Raji (cell line): ENCODE data around the gene POLR2I.
A peak's percentile ranks its signal among the peaks of the same experiment; 100 is the strongest.

Source experiments
- POLR2A ChIP-seq: IDR thresholded peaks from 2 replicates; pipeline ENCODE4 v1.6.1; 2011; ENCODE audit warnings: low read depth, low read length, control low read depth; ENCODE audit not compliant: insufficient read depth

POLR2I gene

DNA sequence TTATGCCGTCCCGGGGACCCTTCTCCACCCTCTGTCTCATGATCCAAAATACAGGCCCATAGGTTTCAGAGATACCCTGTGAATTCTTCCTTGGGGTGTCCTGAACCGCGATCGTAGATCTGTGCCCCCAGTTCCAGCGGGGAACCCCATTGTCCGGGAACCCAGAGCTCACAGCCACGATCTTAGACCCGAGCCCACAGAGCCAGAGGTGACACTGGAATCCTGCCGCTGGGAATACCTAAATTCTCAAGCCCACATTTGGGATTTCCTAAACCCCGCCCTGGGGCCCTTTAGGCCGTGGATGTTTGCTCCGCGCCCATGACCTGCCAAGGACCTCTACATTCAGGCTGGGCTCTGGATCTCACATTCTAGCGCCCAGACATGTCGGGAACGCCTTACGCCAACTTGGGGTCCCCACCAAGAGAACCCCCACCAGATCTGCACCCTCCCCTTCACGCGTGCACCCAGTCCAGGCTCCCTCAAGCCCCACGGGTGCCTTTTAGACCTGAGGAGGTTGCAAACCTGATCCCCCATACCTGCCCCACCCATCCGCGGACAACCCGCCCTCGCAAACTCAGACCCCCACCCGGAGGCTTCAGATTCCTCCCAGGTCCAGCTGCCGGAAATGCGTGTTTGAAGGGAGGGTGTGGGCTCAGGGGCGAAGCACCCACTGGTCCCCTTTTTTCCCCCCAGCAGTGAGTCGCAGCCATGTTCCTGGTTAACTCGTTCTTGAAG is 25.8 kb upstream of the POLR2I start:
- 0 out of 2 replicates have a peak, but pooled peaks have one; percentile 11 for TF ChIP-seq POLR2A

DNA sequence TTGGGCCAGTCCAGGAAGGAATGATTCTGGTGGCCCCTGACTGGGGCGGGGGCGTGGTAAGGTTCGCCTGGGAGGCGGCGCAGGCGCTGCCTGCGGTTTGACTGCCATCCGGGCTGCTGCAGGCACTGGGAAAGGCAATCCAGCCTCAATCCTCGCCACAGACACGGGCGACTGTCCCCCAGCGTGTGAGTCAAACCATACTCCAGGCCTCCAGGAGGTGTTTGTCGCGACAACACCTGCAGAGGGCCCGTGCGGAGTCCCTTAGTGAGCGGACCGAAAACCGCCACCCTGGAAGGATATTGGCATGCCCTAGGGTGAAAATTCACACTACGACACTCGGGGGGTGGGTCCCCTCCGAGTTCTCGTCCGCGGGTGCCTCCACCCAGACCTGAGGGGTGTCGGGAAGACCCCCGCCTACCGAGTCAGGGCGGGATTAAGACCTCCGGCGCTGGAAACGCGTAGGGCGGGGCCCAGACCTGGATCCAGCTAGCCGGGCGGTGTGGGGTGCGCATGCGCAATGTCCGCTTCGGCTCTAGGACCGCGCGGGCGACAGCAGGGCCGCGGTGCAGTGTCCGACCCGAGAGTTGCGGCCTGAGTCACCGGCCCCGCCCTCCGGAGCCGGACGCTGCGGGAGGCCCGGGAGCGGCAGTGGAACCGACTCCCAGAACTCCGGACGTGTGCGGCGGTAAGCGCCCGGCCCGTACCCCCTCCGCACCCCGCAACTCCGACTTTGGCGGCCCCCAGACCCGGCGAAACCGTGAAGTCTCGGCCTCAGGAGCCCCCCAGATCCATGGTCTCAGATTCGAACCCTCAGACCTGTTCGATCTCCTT is 25.0 kb upstream of the POLR2I start, which contains the start of gene CAPNS1:
Gene CAPNS1 (plus strand): TSS at position 594 of the 831 bp plus-strand sequence. CDS start 946 bp downstream, outside the sequence.
- peak; percentile 86 for TF ChIP-seq POLR2A

DNA sequence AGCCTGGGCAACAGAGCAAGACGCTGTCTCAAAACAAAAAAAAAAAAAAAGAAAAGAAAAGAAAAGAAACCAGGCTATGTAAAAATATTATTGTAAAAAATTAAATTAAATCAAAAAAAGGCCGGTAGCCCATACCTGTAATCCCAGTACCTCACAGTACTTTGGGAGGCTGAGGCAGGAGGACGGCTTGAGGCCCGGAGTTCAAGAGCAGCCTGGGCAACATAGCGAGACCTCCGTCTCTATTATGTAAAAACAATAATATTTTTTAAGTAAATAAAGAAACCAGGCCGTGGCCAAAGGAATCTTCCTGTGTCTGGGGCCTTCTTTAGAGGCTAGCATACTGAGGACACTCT is 24.4 kb upstream of the POLR2I start:
- no peak for TF ChIP-seq POLR2A

DNA sequence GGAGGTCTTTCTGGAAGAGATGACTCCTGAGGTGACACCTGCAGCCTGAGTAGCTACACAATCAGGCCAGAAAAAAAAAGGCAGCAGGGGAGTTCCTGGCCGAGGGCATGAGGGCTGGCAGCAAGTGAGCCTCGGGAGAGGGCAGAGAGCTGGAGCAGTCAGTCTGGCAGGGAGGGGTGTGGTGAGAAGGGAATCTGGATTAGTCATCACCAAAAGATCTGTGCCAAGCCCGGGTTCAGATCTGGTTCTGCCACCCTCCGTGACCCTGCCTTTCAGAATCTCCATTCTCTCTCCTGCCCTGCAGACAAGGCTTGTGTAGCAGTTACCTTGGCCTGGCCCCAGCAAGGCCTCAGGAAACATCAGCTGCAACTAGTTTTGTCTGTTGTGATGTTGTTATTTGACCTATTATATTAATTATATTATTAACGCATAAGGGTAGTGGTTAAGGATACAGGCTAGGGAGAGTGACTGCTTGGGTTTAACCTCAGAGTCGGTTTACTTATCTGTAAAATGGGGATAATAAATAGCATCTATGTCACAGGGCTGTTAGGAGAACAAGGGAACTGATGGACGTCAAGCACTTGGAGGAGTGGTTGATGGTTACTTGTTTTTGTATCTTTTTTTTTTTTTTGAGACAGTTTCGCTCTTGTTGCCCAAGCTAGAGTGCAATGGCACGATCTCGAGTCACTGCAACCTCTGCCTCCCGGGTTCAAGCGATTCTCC is 22.4 kb upstream of the POLR2I start:
- TF ChIP-seq POLR2A: no peak

DNA sequence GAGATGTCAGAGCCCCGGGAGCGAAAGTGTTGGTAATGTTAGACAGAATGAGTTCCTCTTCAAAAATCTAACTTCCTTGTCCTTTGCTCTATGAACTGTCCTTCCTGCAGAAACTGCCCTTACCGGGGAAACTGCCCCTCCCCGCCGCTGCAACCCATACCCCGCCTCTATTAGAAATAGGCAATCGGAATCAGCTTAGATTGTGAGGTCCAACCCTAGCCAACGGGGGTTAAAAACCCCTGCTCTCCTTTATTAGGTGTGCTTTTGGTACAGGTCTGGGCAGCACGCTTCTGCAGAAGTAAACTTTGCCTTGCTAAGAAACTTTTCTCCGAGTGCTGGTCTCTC is 13.7 kb upstream of the POLR2I start:
- TF ChIP-seq POLR2A: no peak

DNA sequence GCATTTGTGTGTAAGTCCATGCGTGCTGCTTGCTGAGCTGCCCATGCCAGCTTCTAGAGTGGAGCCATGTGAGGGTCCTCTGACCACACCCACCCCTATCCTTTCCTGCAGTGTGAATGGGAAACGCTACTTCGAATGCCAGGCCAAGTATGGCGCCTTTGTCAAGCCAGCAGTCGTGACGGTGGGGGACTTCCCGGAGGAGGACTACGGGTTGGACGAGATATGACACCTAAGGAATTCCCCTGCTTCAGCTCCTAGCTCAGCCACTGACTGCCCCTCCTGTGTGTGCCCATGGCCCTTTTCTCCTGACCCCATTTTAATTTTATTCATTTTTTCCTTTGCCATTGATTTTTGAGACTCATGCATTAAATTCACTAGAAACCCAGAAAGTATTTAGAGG is 10.9 kb upstream of the POLR2I start:
- no peak for TF ChIP-seq POLR2A

DNA sequence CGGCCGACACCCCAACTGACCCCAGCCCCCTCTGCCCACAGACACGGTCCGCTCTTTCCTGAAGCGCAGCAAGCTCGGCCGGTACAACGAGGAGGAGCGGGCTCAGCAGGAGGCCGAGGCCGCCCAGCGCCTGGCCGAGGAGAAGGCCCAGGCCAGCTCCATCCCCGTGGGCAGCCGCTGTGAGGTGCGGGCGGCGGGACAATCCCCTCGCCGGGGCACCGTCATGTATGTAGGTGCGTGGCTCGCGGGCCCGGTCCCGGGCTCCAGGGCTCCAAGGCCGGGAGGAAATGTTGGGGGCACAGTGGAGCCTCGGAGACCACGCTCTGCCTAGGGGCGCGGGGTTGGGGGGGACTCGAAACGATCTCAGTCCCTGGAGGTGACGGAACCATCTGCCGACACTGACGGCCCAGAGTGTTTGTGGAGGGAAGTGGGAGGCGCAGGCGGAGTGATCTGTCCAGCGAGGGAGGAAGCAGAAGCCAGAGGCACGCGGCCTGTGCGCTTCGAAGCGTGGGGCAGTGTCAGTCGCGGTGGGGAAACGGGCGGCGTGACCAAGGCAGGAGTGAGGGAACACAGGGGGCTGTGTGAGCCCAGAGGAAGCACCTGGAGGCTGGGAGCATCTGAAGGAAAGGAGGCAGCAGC is 6.9 kb upstream of the POLR2I start:
- no peak for TF ChIP-seq POLR2A

DNA sequence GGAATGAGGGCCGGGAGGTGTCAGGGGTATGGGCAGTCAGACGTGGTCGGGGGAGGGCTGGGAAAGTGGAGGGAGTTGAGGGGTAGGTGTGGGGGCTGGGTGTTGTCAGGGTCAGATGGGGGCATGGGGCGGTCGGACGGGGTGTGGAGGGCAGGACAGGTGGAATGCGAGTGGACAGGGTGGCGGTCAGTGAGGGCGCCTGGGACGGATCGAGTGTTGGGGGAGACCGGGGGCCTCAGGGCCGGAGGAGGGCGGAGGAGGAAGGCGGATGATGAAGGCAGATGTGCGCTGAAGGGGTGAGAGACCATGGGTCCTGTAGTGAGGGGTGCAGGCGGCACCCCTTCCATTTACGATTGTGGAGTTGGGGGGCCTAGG is 6.3 kb upstream of the POLR2I start:
- TF ChIP-seq POLR2A: no peak

DNA sequence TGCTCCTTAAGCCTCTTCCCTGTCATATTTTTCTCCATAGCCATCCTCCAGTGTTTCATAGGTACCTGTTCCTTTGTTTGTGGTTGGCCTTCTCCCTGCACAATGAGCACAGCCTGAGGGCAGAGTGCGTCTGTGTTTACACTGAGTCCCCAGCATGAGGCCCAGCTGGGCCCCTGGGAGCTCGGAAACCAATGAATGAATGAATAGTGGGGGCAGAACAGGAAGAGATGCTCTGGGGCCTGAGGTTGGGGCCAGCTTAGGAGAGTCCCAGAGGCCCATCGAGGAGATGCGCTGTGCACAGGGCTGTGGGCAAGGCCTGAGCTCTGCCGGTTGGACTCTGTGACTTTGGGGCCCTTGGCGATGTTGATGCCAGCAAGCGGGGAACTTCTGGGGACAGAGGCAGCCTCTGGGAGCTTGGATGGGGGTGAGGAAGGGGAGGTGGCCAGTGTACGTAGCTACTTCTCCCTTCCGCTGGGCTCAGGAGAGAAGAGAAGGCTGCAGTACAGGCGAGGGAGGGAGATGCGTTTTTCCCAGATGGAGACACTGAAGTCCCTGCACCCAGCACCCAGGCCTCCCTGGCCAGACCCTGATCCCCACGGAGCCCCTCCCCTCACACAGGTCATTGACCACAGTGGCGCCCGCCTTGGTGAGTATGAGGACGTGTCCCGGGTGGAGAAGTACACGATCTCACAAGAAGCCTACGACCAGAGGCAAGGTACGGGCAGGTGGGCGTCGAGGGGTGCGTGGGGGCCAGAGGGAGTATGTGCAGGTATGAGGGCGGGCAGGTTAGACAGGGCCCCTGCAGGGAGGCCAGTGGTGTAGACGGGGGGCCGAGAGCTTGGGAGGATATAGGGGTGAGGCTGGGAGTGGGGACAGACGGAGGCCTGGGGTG is 5.7 kb upstream of the POLR2I start:
- TF ChIP-seq POLR2A: no peak

DNA sequence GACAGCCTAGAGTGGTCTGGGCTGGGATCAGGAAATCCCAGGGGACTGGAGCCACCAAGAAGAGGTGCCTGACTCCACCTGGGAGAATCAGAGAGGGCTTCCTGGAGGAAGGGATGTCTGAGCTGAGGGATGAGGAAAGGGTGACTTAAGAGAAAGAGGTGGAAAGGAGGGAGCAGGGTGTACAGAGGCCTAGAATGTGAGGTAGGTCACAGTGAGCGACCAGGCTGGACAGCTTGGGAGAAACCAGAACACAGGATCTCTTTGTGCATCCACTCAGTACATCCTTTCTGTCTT is 1.6 kb upstream of the POLR2I start:
- TF ChIP-seq POLR2A: no peak

DNA sequence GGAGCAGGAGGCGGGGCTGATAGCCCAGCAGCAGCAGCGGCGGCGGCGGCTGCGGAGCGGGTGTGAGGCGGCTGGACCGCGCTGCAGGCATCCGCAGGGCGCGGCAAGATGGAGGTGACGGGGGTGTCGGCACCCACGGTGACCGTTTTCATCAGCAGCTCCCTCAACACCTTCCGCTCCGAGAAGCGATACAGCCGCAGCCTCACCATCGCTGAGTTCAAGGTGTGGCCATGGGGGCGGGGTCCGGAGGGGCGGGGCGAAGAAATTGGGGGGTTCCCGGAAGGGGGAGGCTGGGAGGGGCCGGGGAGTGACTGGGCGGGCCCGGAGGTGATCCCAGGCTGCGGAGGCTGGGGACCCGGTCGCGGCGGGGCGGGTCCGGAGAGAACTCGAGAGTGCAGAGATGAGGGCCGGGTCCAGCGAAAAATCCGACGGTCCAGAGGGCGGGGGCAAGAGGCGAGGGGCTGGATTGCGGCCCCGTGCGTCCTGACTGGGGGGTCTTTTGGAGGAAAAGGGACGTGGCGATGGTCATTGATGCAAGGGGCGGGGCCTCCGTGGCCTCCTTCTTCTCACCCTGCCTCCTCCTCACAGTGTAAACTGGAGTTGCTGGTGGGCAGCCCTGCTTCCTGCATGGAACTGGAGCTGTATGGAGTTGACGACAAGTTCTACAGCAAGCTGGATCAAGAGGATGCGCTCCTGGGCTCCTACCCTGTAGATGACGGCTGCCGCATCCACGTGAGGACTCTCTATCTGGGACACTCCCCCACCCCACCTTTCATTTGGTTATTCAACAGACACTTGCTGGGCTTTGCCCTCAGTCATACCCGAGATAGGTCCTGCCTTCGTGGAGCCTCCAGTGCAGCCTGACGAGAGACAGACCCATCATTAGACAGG is 1.0 kb upstream of the POLR2I start, which contains the start of gene TBCB:
Gene TBCB (plus strand): TSS at position 16 of the 891 bp plus-strand sequence. CDS start 93 bp downstream, at position 109.
- TF ChIP-seq POLR2A: peak; percentile 78

DNA sequence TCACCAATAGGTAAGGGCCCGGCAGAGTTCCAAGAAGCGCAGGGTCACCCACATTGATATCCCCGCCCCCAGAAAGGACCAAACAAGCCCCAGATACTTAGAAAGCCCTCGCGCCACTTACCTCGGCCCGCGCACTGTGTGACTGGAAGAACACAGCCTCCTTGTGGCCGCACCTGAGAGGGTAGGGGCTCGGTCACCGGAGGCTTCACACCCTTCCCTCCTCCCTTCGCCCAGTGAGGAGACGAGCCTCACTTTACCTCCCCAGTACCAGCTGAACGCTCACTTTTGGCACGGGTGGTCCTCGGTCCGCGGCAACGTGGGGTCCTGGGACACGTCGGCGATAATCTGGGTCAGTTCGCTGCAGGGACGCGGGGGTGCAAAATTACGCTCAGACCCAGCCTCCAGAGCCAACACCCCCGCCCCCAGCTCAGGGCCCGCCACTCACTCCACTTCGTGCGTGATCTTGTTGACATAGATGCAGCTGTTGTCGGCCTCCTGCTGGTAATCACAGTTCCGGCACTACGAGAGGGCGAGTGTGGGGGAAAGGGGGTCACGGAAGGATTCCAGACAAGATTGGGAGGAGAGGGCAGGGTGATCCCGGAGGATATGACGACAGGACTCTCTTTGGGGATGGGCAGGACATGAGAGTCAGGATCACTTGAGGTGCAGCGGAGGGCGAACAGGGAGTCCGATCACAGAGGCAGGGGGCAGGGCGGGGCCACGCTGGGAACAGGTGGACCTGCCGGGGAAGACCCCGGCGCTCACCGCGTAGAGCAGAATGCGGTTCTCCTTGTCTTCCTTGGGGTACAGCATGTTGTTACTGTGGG is 568 bp downstream of the POLR2I start:
- TF ChIP-seq POLR2A: no peak

DNA sequence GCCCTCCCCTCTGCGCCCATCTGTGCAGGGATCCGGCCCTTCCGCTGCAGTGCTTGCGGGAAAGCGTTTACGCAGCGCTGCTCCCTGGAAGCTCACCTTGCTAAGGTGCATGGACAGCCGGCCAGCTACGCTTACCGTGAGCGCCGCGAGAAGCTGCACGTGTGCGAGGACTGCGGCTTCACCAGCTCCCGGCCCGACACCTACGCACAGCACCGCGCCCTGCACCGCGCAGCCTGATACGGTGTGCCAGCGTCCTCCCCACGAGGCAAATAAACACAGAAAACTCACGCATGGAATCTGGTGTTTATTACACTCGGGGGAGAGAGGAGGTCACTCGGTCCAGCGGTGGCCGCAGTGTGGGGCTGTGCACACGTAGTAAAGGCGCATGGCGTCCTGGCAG is 1.2 kb downstream of the POLR2I start:
- TF ChIP-seq POLR2A: no peak
